Measurements from ENCODE around the gene CALHM6. TPM values are rescaled to one million over a fixed set of nuclear protein-coding genes. Genes with fewer than 3 reads are reported as not detected.

Gene CALHM6
- total RNA-seq (2022; extraction: Qiagen RNA extraction), result not detected in 5 replicates

GRCh38 chr6:116461331-116461931, at the start of gene CALHM6:
Gene CALHM6, plus strand, starts transcription at chr6:116461375. Its CDS starts 555 bp downstream, at chr6:116461930.

DNA sequence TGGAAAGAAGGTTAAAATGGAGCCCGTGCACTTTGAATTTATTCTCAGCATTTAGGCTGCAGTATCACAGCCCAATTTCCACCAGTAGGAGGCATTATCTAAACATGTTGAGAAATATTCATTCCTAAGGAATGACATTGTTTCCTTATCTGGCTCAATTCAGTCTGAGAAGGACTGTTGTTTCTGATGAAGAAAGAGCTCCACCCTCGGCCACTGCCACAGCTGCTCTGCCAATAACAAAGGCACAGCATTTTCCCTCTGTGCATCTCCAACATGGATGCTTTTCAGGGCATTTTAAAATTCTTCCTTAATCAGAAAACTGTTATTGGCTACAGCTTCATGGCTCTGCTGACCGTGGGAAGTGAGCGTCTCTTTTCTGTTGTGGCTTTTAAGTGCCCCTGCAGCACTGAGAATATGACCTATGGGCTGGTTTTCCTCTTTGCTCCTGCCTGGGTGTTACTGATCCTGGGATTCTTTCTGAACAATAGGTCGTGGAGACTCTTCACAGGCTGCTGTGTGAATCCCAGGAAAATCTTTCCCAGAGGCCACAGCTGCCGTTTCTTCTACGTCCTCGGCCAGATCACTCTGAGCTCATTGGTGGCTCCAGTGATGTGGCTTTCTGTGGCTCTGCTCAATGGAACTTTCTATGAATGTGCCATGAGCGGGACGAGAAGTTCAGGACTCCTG, 50.4 kb downstream of the CALHM6 start, which contains the start of gene CALHM5:
TSS of gene CALHM5 (plus strand) at position 216 of the 687 bp plus-strand sequence. CDS start at position 274, 58 bp downstream.

Other genes with a start within 250 kb of the CALHM6 start
- gene TSPYL4, start 207.3 kb upstream of the CALHM6 start, total RNA-seq (2022; extraction: Qiagen RNA extraction), result 2.5 to 4.0 TPM (median 3.0 TPM) in 5 replicates
- gene TSPYL1, start 181.4 kb upstream of the CALHM6 start, total RNA-seq (2022; extraction: Qiagen RNA extraction), result 23.5 to 38.3 TPM (median 26.8 TPM) in 5 replicates
- 11.3 to 16.4 TPM (median 13.4 TPM) in 5 replicates for gene DSE, start 90.4 kb upstream of the CALHM6 start, total RNA-seq (2022; extraction: Qiagen RNA extraction)
- 0.03 to 0.09 TPM (median 0.06 TPM) in 5 replicates for gene CALHM5, start 50.3 kb downstream of the CALHM6 start, total RNA-seq (2022; extraction: Qiagen RNA extraction)
- gene TRAPPC3L, start 84.3 kb downstream of the CALHM6 start, total RNA-seq (2022; extraction: Qiagen RNA extraction), result not detected in 5 replicates
- not detected in 5 replicates for gene CALHM4, start 92.4 kb downstream of the CALHM6 start, total RNA-seq (2022; extraction: Qiagen RNA extraction)
- gene RWDD1, start 110.1 kb downstream of the CALHM6 start, total RNA-seq (2022; extraction: Qiagen RNA extraction), result 23.9 to 43.1 TPM (median 35.7 TPM) in 5 replicates
- 0.09 to 0.20 TPM (median 0.18 TPM) in 5 replicates for gene RSPH4A, start 155.1 kb downstream of the CALHM6 start, total RNA-seq (2022; extraction: Qiagen RNA extraction)
- gene ZUP1, start 207.4 kb downstream of the CALHM6 start, total RNA-seq (2022; extraction: Qiagen RNA extraction), result 6.4 to 8.3 TPM (median 7.2 TPM) in 5 replicates
- gene KPNA5, start 219.8 kb downstream of the CALHM6 start, total RNA-seq (2022; extraction: Qiagen RNA extraction), result 1.00 to 2.4 TPM (median 1.4 TPM) in 5 replicates